A673 (cell line): ENCODE measurements around the gene BTNL8. TPM values are rescaled to one million over a fixed set of nuclear protein-coding genes. Genes with fewer than 3 reads are reported as not detected.
"Not testable (repeated sequence)": the region's sequence is repeated elsewhere in the genome, so short reads cannot be mapped to it uniquely, and the experiment has no call there.

Experiments
- BruUV-seq: library from RNA; stranded (reverse); fragments of 400-500 nt; replicated peaks from 2 replicates; lab custom pipeline; 2021; lab: Mats Ljungman, UMichigan
- CTCF ChIA-PET: fragments of 300-600 bp; sonication (Branson Sonifier 250); formaldehyde crosslinking; loops from one replicate; lab custom pipeline; 2022; ENCODE audit warnings: antibody characterized with exemption; lab: Charles Lee
- POLR2A ChIA-PET: fragments of 300-600 bp; sonication (Branson Sonifier 250); formaldehyde crosslinking; loops from one replicate; lab custom pipeline; 2022; ENCODE audit warnings: antibody characterized with exemption; ENCODE audit not compliant: low non-redundant PET; lab: Charles Lee
- DNase-seq: peaks from one replicate; pipeline ENCODE4 v3.0.0-alpha.2; 2015; ENCODE audit warnings: low spot score
- H3K27ac ChIP-seq: fragments of 200-600 bp; sonication (generic); 2 replicates; pipeline ENCODE4 v1.5.1; 2016; ENCODE audit warnings: mixed run types, low read depth, mild to moderate bottlenecking, mixed read lengths, antibody characterized with exemption, low read length; ENCODE audit not compliant: poor library complexity, severe bottlenecking
- H3K27me3 ChIP-seq: fragments of 200-600 bp; sonication (generic); replicated peaks from 2 replicates; pipeline ENCODE4 v1.6.1; 2017; ENCODE audit warnings: mixed run types, low read depth, mild to moderate bottlenecking, mixed read lengths, antibody characterized with exemption, low read length; ENCODE audit not compliant: insufficient read depth, poor library complexity
- H3K36me3 ChIP-seq: fragments of 200-600 bp; sonication (generic); 2 replicates; pipeline ENCODE4 v1.6.1; 2016; ENCODE audit warnings: mixed run types, mild to moderate bottlenecking, mixed read lengths, antibody characterized with exemption, low read length; ENCODE audit not compliant: insufficient read depth, poor library complexity, severe bottlenecking
- H3K4me1 ChIP-seq: fragments of 200-600 bp; sonication (generic); 2 replicates; pipeline ENCODE4 v1.6.1; 2017; ENCODE audit warnings: mixed run types, mild to moderate bottlenecking, mixed read lengths, antibody characterized with exemption, low read length; ENCODE audit not compliant: insufficient read depth, poor library complexity, severe bottlenecking
- H3K4me3 ChIP-seq: fragments of 200-600 bp; sonication (generic); 2 replicates; pipeline ENCODE4 v1.5.1; 2016; ENCODE audit warnings: low read depth, mixed run types, mild to moderate bottlenecking, mixed read lengths, low read length; ENCODE audit not compliant: poor library complexity, severe bottlenecking
- H3K9me3 ChIP-seq: fragments of 200-600 bp; sonication (generic); 2 replicates; pipeline ENCODE4 v1.6.1; 2016; ENCODE audit warnings: mixed run types, low read depth, mild to moderate bottlenecking, mixed read lengths, antibody characterized with exemption, low read length; ENCODE audit not compliant: poor library complexity, severe bottlenecking
- EZH2 ChIP-seq: fragments of 200-600 bp; sonication (generic); IDR thresholded peaks from 2 replicates; pipeline ENCODE4 v1.6.1; 2017; ENCODE audit warnings: borderline replicate concordance, low read depth, mild to moderate bottlenecking, mixed read lengths, antibody characterized with exemption, low read length; ENCODE audit not compliant: poor library complexity, severe bottlenecking
- intact Hi-C: fragments of 100-400 bp; cut with micrococcal nuclease; formaldehyde crosslinking; loops from one replicate; pipeline ENCODE4 v1.10.0; 2022; ENCODE audit not compliant: unreplicated experiment
- total RNA-seq: library from RNA; stranded (reverse); gene quantifications from 2 replicates; pipeline ENCODE4 v1.2.3, GENCODE V29; 2021
- TF ChIP-seq, protein P1 (sequence below): fragments of 300-800, 200-600 bp; sonication (generic); conservative IDR thresholded peaks from 2 replicates; pipeline ENCODE4 v1.5.1; 2017; ENCODE audit warnings: low read depth, mild to moderate bottlenecking, antibody characterized with exemption, low read length, moderate library complexity, mixed read lengths

Gene BTNL8
- total RNA-seq, 1 experiment from 2014 or later = not detected

DNA sequence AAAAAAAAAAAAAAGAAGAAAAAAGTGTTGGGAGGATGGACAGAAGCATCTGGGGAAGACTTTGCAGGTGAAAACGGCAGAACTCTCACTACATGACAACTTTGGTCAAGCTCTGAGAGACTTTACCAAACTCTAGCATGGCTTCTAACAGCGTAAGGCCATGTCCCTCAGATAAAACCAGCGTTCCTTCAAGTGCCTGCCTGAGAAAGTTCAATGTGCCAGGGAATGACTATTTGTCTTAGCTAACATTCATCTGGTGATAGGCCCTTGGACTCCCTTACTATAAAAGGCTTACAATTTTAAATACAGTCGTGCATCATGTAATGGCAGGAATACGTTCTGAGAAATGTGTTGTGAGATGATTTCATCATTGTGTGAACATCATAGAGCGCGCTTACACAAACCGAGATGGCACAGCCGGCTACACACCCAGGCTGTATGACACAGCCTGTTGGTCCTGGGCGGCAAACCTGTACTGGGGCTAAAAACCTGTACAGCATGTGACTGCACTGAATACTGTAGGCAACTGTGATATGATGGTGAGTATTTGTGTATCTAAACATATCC is 23.0 kb upstream of the BTNL8 start:
- no peaks in the 10 kb centered on the region for H3K9me3 ChIP-seq
- H3K27ac ChIP-seq = no peak overlapping the region
- no peak for DNase-seq
- H3K4me3 ChIP-seq = no peak overlapping the region
- POLR2A ChIA-PET = no interaction called here
- no peaks in the 10 kb centered on the region for H3K27me3 ChIP-seq
- no TSS peak for BruUV-seq
- no peaks in the 10 kb centered on the region for H3K4me1 ChIP-seq
- TF ChIP-seq EZH2 = no peak
- TF ChIP-seq, protein P1, sequence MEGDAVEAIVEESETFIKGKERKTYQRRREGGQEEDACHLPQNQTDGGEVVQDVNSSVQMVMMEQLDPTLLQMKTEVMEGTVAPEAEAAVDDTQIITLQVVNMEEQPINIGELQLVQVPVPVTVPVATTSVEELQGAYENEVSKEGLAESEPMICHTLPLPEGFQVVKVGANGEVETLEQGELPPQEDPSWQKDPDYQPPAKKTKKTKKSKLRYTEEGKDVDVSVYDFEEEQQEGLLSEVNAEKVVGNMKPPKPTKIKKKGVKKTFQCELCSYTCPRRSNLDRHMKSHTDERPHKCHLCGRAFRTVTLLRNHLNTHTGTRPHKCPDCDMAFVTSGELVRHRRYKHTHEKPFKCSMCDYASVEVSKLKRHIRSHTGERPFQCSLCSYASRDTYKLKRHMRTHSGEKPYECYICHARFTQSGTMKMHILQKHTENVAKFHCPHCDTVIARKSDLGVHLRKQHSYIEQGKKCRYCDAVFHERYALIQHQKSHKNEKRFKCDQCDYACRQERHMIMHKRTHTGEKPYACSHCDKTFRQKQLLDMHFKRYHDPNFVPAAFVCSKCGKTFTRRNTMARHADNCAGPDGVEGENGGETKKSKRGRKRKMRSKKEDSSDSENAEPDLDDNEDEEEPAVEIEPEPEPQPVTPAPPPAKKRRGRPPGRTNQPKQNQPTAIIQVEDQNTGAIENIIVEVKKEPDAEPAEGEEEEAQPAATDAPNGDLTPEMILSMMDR = no peak
- CTCF ChIA-PET = no interaction called here
- no peaks in the 10 kb centered on the region for H3K36me3 ChIP-seq
- intact Hi-C loops = no loop called here

DNA sequence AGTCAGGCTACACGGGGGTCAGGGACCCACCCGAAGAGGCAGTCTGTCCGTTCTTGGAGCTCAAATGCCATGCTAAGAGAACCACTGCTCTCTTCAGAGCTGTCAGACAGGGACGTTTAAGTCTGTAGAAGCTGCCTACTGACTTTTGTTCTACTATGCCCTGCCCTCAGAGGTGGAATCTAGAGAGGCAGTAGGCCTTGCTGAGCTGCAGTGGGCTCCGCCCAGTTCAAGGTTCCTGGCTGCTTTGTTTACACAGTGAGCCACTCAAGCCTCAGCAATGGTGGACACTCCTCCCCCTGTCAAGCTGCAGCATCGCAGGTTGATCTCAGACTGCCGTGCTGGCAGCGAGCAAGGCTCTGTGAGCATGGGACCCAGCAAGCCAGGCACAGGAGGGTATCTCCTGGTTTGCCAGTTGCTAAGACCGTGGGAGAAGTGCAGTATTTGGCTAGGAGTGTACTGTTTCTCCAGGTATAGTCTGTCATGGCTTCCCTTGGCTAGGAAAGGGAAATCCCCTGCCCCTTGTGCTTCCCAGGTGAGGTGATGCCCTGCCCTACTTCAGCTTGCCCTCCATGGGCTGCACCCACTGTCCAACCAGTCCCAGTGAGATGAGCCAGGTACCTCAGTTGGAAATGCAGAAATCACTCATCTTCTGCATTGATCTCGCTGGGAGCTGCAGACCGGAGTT is 13.0 kb upstream of the BTNL8 start:
- DNase-seq, BruUV-seq, H3K4me3 ChIP-seq, intact Hi-C loops, CTCF ChIA-PET, H3K9me3 ChIP-seq, H3K27ac ChIP-seq, H3K36me3 ChIP-seq, H3K4me1 ChIP-seq, H3K27me3 ChIP-seq, POLR2A ChIA-PET: not testable (repeated sequence)

DNA sequence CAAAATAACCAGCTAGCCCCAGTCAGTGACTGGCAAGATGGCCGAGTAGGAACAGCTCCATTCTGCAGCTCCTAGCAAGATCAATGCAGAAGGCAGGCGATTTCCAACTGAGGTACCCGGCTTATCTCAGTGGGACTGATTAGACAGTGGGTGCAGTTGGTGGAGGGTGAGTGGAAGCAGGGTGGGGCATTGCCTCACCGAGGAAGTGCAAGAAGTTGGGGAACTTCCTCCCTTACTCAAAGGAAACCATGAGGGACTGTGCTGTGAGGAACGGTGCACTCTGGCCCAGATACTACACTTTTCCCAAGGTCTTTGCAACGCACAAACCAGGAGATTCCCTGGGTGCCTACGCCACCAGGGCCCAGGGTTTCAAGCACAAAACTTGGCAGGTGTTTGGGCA is 9.6 kb upstream of the BTNL8 start:
- no peak overlapping the region for H3K27ac ChIP-seq
- no TSS peak for BruUV-seq
- no peaks in the 10 kb centered on the region for H3K9me3 ChIP-seq
- no peaks in the 10 kb centered on the region for H3K36me3 ChIP-seq
- POLR2A ChIA-PET = no interaction called here
- peaks cover 15% of the 10 kb centered on the region for H3K27me3 ChIP-seq
- H3K4me3 ChIP-seq = no peak overlapping the region
- H3K4me1 ChIP-seq = no peaks in the 10 kb centered on the region
- TF ChIP-seq EZH2 = no peak
- TF ChIP-seq, protein P1 = no peak
- intact Hi-C loops = no loop called here
- CTCF ChIA-PET = no interaction called here
- DNase-seq = no peak

DNA sequence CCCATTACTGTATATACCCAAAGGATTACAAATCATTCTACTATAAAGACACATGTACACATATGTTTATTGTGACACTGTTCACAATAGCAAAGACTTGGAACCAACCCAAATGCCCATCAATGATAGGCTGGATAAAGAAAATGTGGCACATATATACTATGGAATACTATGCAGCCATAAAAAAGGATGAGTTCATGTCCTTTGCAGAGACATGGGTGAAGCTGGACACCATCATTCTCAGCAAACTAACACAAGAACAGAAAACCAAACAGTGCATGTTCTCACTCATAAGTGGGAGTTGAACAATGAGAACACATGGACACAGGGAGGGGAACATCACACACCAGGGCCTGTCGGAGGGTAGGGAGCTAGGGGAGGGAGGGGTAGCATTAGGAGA is 3.6 kb upstream of the BTNL8 start:
- H3K4me3 ChIP-seq, H3K4me1 ChIP-seq, H3K27me3 ChIP-seq, CTCF ChIA-PET, intact Hi-C loops, H3K36me3 ChIP-seq, POLR2A ChIA-PET, DNase-seq, H3K9me3 ChIP-seq, H3K27ac ChIP-seq, BruUV-seq: not testable (repeated sequence)
